ENCODE measurements around the gene SCAMP2. TPM values are rescaled to one million over a fixed set of nuclear protein-coding genes. Genes with fewer than 3 reads are reported as not detected.

The SCAMP2 gene
- polyA plus RNA-seq, 4 donors = 52.3 to 128 (median 75.7) TPM

DNA sequence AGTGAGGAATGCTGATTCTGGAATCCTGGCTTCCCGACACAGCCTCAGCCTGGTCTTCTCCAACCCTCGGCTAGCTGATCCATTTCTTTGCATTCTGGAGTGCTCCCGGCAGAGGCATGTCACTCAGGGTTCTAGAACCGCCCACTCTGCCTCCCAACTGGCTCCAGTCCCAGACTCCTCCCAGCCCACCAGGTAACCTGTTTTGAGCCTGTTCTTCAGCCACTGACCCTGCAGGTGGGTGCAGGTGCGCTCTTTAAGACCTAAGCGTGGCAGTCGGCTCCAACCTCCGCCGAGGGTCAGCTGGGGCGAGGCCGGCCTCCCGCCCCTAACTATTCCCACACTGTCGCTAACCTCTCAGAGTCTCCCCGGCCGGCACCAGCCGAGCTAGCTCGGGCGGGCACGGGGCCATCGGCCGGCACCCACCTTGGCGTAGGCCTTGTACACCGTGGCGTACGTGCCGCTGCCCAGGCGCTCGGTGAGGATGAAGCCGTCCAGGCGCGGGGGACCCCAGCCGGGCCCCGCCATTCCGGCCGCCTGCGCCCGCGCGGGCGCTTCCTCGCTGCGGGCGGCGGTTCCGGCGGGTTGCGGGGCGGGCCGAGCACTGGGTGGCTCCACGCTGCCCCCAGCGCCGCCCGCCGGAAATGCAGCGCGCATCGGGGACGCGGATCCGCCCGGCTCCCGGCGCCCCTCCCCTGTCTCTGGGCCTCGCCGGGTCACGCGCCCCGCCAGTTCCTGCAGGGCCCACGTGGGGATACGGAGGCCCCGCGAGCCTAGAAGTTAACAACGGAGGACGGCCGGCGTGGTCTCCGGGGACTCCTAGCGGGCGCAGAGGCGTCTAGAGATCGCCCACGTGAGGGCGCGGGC, 30.4 kb downstream of the SCAMP2 start, which contains the start of gene ULK3:
TSS of gene ULK3 (minus strand) at position 576 of the 864 bp plus-strand sequence. CDS start at position 525, 51 bp downstream.
- Histone ChIP-seq H3K4me3 (ENCODE audit: low read depth in 1 of 3, low read length in 3 of 3) (peak within 1 kb of the TSS; percentile 71 to 98 (median 82)), H3K27me3 (ENCODE audit: control insufficient read depth in 3 of 3, insufficient read depth in 3 of 3, low read length in 3 of 3) (no peaks in the 10 kb centered on the region), H3K9me3 (ENCODE audit: control insufficient read depth in 2 of 2, insufficient read depth in 1 of 2, low read depth in 1 of 2, low read length in 1 of 2) (no peaks in the 10 kb centered on the region), H3K27ac (ENCODE audit: low read depth in 1 of 3, low read length in 2 of 3) (peak within 1 kb of the TSS; percentile 79 to 97 (median 87)), H3K4me1 (ENCODE audit: control insufficient read depth in 3 of 3, insufficient read depth in 2 of 3, low read depth in 1 of 3, low read length in 2 of 3) (peaks cover 2 to 44% (median 4%) of the 10 kb centered on the region in 3 donors), H3K36me3 (ENCODE audit: control insufficient read depth in 3 of 3, insufficient read depth in 2 of 3, low read depth in 1 of 3, low read length in 3 of 3) (peaks cover 8 to 80% (median 11%) of the 10 kb centered on the region in 3 donors)
- FAIRE-seq (no peak), DNase-seq (peak; percentile 93 to 96)
- 0 to 1% (median 1%) methylated on average over 63 to 84 of the region's 84 CpGs for WGBS, 3 donors

DNA sequence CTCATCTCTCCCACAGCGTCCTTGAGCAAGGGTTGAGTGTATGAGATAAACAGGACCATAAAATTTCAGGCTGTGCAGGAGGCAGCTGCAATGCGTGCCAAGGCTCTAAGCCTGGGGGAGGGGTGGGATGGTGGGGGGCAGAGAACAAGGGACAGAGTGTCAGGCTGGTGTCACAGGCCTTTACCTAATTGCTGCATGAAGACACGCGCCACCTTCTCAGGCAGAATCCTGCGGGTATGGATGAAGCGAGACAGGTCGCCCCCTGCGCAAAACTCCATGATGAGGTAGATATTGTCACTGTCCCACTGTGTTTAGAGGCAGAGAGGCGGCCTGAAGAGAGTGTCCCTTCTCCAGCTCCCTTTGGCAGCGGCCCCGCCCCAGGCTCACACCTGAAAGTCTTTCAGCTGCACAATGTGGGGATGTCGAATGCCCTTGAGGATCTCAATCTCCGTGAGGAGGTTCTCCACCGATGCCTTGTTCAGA, 31.2 kb downstream of the SCAMP2 start:
- FAIRE-seq (no peak), DNase-seq (peak; percentile 67 to 79)
- Histone ChIP-seq H3K27me3 (ENCODE audit: control insufficient read depth in 3 of 3, insufficient read depth in 3 of 3, low read length in 3 of 3) (no peaks in the 10 kb centered on the region), H3K4me1 (ENCODE audit: control insufficient read depth in 3 of 3, insufficient read depth in 2 of 3, low read depth in 1 of 3, low read length in 2 of 3) (peaks cover 2 to 44% (median 4%) of the 10 kb centered on the region in 3 donors), H3K27ac (ENCODE audit: low read depth in 1 of 3, low read length in 2 of 3) (peak overlapping the region; percentile 34 to 97 (median 87)), H3K36me3 (ENCODE audit: control insufficient read depth in 3 of 3, insufficient read depth in 2 of 3, low read depth in 1 of 3, low read length in 3 of 3) (peaks cover 2 to 80% (median 8%) of the 10 kb centered on the region in 3 donors), H3K4me3 (ENCODE audit: low read depth in 1 of 3, low read length in 3 of 3) (peak overlapping the region in 2 of 3 donors; percentile 71 to 98), H3K9me3 (ENCODE audit: control insufficient read depth in 2 of 2, insufficient read depth in 1 of 2, low read depth in 1 of 2, low read length in 1 of 2) (no peaks in the 10 kb centered on the region)
- WGBS, 3 donors = 25 to 66% (median 63%) methylated on average over 12 to 14 of the region's 14 CpGs

DNA sequence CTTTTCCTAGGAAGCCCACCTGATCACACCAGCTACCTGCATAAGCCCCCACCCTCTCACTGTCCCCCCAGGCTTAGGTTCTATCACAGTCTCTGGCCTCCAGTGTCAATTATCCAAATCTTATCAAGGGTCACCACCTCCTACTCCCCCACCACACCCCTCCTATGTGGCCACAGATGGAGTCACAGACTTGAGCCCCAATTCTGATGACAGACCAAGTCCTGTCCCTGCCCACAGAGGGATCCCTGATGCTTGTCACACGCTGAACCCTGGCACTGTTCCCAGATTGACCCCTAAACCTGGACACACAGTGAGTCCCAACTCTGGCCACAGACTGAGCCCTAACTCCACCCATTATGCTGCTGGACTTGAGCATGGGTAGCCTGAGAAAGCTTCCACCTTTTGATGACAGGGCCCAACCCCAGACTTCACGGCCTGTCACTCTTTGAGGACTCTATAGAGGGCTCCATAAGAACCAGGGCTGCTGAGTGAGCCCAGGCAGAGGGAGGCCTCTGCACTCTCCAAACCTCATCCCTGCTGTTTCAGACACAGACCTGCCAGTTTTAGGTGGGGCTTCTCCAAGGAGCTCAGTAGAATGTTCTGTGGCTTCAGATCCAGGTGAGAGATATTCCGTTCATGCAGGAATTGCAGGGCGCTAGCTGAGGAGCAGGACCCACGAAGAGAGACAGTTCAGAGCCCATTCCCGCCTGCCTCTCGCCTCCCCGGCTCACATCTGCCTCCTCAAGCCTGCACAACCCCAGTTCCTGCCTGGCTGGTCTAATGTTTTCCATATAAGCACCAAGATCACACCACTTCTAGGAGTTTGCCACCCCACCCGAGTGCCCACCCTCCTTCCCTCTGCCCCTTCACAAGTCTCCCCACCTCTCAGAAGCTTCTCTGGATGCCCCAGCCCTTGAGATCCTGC, 32.1 kb downstream of the SCAMP2 start:
- 40 to 71% (median 53%) methylated on average over 8 to 9 of the region's 9 CpGs for WGBS, 3 donors
- peak overlapping the region in 2 of 3 donors; percentile 71 to 98 for H3K4me3 ChIP-seq (ENCODE audit: low read depth in 1 of 3, low read length in 3 of 3)
- H3K27me3 ChIP-seq (ENCODE audit: control insufficient read depth in 3 of 3, insufficient read depth in 3 of 3, low read length in 3 of 3) = no peaks in the 10 kb centered on the region
- H3K36me3 ChIP-seq (ENCODE audit: control insufficient read depth in 3 of 3, insufficient read depth in 2 of 3, low read depth in 1 of 3, low read length in 3 of 3) = peaks cover 2 to 82% (median 12%) of the 10 kb centered on the region in 3 donors
- DNase-seq (peak in 1 of 2 donors; percentile 47), FAIRE-seq (no peak)
- peak overlapping the region in 2 of 3 donors; percentile 12 to 23 for H3K27ac ChIP-seq (ENCODE audit: low read depth in 1 of 3, low read length in 2 of 3)
- peaks cover 2 to 44% (median 4%) of the 10 kb centered on the region in 3 donors for H3K4me1 ChIP-seq (ENCODE audit: control insufficient read depth in 3 of 3, insufficient read depth in 2 of 3, low read depth in 1 of 3, low read length in 2 of 3)
- H3K9me3 ChIP-seq (ENCODE audit: control insufficient read depth in 2 of 2, insufficient read depth in 1 of 2, low read depth in 1 of 2, low read length in 1 of 2) = no peaks in the 10 kb centered on the region

DNA sequence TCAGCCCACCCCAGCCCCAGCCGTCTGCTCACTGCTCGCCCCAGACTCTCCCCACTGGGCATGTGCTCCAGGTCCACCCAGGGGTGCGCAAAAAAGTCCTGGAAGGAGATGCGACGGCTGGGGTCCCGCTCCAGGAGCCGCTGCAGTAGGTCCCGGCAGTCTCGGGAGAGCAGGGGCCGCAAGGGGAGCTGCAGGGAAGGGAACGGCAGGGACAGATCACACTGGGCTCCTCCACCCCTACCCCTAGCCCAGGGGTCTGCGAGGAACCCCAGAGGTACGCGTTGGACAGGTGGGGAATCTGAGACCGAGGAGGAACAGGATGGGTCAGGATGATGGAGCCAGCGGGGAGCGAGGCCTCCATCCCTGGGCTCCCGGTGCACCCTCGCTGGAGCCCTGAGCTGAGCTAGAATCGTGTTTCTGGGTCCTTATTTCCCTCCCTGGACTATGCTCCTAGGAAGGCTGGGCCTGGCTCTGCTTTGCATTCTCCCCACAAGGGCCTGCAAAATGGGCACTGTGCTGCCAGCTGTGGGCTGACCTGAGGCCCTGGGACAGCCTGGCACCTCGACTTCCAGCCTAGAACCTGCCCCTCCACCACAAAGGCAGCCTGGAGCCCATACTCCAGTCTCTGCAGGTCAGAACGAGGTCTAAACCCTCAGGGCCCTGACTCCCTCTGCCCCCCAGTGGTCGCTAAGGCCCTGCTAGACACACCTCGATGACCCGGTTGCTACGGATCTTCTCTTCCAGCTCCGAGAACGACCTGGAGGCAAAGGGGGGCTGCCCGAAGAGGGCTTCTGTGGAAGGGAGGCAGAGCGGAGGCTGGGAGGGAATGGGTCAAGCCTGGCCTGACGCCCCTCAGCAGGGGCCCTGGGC, 33.4 kb downstream of the SCAMP2 start:
- no peaks in the 10 kb centered on the region for H3K27me3 ChIP-seq (ENCODE audit: control insufficient read depth in 3 of 3, insufficient read depth in 3 of 3, low read length in 3 of 3)
- H3K4me3 ChIP-seq (ENCODE audit: low read depth in 1 of 3, low read length in 3 of 3) = no peak overlapping the region
- H3K27ac ChIP-seq (ENCODE audit: low read depth in 1 of 3, low read length in 2 of 3) = no peak overlapping the region
- H3K9me3 ChIP-seq (ENCODE audit: control insufficient read depth in 2 of 2, insufficient read depth in 1 of 2, low read depth in 1 of 2, low read length in 1 of 2) = no peaks in the 10 kb centered on the region
- WGBS, 3 donors = 76 to 83% (median 79%) methylated on average over 27 to 31 of the region's 31 CpGs
- H3K36me3 ChIP-seq (ENCODE audit: control insufficient read depth in 3 of 3, insufficient read depth in 2 of 3, low read depth in 1 of 3, low read length in 3 of 3) = peaks cover 2 to 78% (median 9%) of the 10 kb centered on the region in 3 donors
- DNase-seq (no peak), FAIRE-seq (no peak)
- peaks cover 2 to 44% (median 4%) of the 10 kb centered on the region in 3 donors for H3K4me1 ChIP-seq (ENCODE audit: control insufficient read depth in 3 of 3, insufficient read depth in 2 of 3, low read depth in 1 of 3, low read length in 2 of 3)

DNA sequence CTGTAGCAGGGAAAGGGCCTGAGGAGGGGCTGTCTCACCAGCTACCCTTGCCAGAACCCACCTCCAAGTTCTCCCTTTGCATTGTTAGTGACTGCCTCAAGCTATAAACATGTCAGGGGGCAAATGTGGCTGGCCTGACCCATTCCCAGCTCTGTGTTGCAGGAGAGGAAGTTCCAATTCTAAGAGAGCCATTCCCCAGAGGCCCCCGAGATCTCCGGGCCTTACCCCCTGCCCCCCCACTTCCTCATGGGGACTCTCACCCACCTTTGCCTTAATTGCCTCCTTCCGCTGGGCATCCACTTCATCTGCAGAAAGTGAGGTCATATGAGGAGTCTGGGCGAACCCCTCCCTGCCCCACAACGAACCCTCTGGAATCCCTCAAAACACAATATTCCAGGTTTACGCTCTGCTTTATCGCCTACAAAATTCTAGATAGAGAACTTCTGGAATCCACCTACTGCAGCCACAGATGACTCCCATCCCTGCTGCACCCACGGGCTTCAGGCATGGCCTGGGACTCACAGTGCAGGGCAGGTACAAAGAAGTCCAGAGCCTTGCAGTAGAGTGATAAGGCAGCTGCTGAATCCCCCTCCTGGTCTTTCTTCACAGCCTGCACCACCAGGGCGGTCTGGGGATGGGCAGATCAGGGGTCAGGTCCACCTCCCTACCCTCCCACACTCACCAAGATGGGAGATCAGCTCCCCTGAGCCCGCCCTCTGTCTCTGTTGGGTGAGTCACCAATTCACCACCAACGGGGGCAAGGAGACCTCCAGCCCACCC, 34.2 kb downstream of the SCAMP2 start:
- no peak overlapping the region for H3K27ac ChIP-seq (ENCODE audit: low read depth in 1 of 3, low read length in 2 of 3)
- 81 to 84% (median 84%) methylated on average over 11 of the region's 11 CpGs for WGBS, 3 donors
- H3K4me1 ChIP-seq (ENCODE audit: control insufficient read depth in 3 of 3, insufficient read depth in 2 of 3, low read depth in 1 of 3, low read length in 2 of 3) = peaks cover 2 to 37% (median 3%) of the 10 kb centered on the region in 3 donors
- DNase-seq = no peak
- FAIRE-seq = no peak
- H3K36me3 ChIP-seq (ENCODE audit: control insufficient read depth in 3 of 3, insufficient read depth in 2 of 3, low read depth in 1 of 3, low read length in 3 of 3) = peaks cover 2 to 70% (median 9%) of the 10 kb centered on the region in 3 donors
- H3K27me3 ChIP-seq (ENCODE audit: control insufficient read depth in 3 of 3, insufficient read depth in 3 of 3, low read length in 3 of 3) = no peaks in the 10 kb centered on the region
- H3K9me3 ChIP-seq (ENCODE audit: control insufficient read depth in 2 of 2, insufficient read depth in 1 of 2, low read depth in 1 of 2, low read length in 1 of 2) = no peaks in the 10 kb centered on the region
- H3K4me3 ChIP-seq (ENCODE audit: low read depth in 1 of 3, low read length in 3 of 3) = no peak overlapping the region

DNA sequence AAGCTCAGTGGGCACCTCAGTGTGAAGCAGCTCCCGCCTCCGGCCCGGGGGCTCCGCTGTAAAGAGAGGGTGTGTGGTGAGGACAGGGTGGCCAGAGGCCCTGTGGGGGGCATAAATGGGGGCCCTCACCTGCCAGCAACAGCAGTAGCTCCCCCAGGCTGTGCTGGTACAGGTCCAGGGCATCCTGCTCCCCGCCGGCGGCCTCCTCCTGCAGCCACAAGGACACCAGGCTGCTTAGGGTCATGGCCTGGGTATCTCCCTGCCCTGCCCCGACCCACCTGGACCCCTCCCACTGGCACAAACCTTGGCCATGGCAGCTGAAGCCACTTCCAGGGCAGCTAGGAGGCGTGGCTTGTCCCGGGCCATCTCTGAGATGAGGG, 35.0 kb downstream of the SCAMP2 start:
- Histone ChIP-seq H3K9me3 (ENCODE audit: control insufficient read depth in 2 of 2, insufficient read depth in 1 of 2, low read depth in 1 of 2, low read length in 1 of 2) (no peaks in the 10 kb centered on the region), H3K27ac (ENCODE audit: low read depth in 1 of 3, low read length in 2 of 3) (no peak overlapping the region), H3K36me3 (ENCODE audit: control insufficient read depth in 3 of 3, insufficient read depth in 2 of 3, low read depth in 1 of 3, low read length in 3 of 3) (peaks cover 2 to 67% (median 9%) of the 10 kb centered on the region in 3 donors), H3K27me3 (ENCODE audit: control insufficient read depth in 3 of 3, insufficient read depth in 3 of 3, low read length in 3 of 3) (no peaks in the 10 kb centered on the region), H3K4me1 (ENCODE audit: control insufficient read depth in 3 of 3, insufficient read depth in 2 of 3, low read depth in 1 of 3, low read length in 2 of 3) (peaks cover 0 to 30% (median 0%) of the 10 kb centered on the region in 3 donors), H3K4me3 (ENCODE audit: low read depth in 1 of 3, low read length in 3 of 3) (no peak overlapping the region)
- DNase-seq = no peak
- WGBS, 3 donors = 80 to 88% (median 86%) methylated on average over 10 of the region's 10 CpGs
- FAIRE-seq = no peak

DNA sequence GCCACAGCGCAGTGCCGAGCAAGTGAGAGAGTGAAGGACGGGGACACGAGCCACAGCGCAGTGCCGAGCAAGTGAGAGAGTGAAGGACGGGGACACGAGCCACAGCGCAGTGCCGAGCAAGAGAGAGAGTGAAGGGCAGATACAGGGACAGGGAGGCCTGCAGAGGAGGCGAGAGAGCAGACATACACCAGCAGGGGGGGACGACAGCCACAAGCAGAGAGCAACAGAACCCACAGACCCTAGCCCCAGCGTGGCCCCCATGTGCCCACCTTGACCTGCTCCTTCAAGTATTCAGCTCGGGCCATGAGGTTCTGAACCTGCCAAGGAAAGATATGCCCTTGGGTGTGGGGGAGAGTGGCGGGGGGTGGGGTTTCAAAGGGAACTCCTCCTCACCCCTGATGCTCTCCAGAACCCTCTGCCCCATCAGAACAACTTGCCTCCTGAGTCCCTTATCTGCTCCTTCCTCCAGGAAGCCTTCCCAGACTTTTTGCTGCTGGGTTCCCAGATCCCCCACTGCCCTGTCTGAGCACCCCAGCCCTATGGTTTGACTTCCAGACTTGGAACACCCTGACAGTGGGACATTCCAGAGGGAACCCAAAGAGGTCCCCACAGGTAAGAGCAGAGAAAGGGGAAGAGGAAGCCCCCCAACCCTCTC, 35.6 kb downstream of the SCAMP2 start:
- 80 to 91% (median 83%) methylated on average over 15 of the region's 15 CpGs for WGBS, 3 donors
- DNase-seq (no peak), FAIRE-seq (no peak)
- Histone ChIP-seq H3K9me3 (ENCODE audit: control insufficient read depth in 2 of 2, insufficient read depth in 1 of 2, low read depth in 1 of 2, low read length in 1 of 2) (no peaks in the 10 kb centered on the region), H3K4me1 (ENCODE audit: control insufficient read depth in 3 of 3, insufficient read depth in 2 of 3, low read depth in 1 of 3, low read length in 2 of 3) (peaks cover 0 to 32% (median 0%) of the 10 kb centered on the region in 3 donors), H3K27me3 (ENCODE audit: control insufficient read depth in 3 of 3, insufficient read depth in 3 of 3, low read length in 3 of 3) (no peaks in the 10 kb centered on the region), H3K4me3 (ENCODE audit: low read depth in 1 of 3, low read length in 3 of 3) (no peak overlapping the region), H3K27ac (ENCODE audit: low read depth in 1 of 3, low read length in 2 of 3) (no peak overlapping the region), H3K36me3 (ENCODE audit: control insufficient read depth in 3 of 3, insufficient read depth in 2 of 3, low read depth in 1 of 3, low read length in 3 of 3) (peaks cover 2 to 67% (median 9%) of the 10 kb centered on the region in 3 donors)

All from small intestine (tissue), 7 donors.